Measurements from ENCODE around the gene PNKP.
A peak's percentile ranks its signal among the peaks of the same experiment; 100 is the strongest.

Gene PNKP

DNA sequence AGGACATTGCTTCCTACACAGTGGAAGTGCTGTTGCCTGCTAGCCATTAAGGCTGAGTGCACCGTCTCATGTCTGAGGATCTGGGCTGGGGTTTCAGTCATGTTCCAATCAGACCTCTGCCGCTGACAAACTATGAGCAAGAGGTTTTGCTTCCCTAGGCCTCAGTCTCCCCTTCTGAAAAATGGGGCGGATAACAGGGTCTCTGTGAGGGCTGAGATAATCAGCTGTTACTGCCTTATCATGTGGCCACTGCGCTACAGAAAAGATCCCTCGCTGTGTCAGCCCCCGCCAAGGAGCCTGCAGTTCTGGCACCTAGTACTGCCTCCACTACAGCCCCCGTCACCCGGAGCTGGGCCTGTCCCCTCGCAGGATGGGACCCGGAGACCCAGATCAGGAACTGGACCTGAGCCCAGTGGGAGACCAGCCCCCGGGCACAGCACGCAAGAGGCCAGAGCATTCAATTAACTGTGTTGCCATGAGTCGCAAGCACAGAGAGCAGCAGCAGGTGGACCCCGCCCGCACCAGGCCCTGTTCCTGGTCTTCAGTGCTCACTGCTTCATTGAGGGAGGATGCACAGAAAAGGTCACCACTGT lies 3.0 kb upstream of the PNKP start:
- TF ChIP-seq TOX (CRISPR knock-in tag; IDR thresholded peaks at IDR 0.05; ENCODE audit: borderline replicate concordance) (no peak), CSDC2 (CRISPR knock-in tag; IDR thresholded peaks at IDR 0.05) (no peak), ZFP3 (CRISPR knock-in tag; IDR thresholded peaks at IDR 0.05) (no peak), ZNF8 (CRISPR knock-in tag; IDR thresholded peaks at IDR 0.05) (no peak), ZC3H10 (CRISPR knock-in tag; IDR thresholded peaks at IDR 0.05) (no peak), ARNTL (CRISPR knock-in tag; IDR thresholded peaks at IDR 0.05; ENCODE audit: borderline replicate concordance, low read depth) (no peak), ESRRG (CRISPR knock-in tag; IDR thresholded peaks at IDR 0.05) (no peak), ISL1 (CRISPR knock-in tag; IDR thresholded peaks at IDR 0.05) (no peak), RARB (CRISPR knock-in tag; IDR thresholded peaks at IDR 0.05) (no peak), ZFP30 (CRISPR knock-in tag; IDR thresholded peaks at IDR 0.05) (no peak)
- TF ChIP-seq, protein P1, sequence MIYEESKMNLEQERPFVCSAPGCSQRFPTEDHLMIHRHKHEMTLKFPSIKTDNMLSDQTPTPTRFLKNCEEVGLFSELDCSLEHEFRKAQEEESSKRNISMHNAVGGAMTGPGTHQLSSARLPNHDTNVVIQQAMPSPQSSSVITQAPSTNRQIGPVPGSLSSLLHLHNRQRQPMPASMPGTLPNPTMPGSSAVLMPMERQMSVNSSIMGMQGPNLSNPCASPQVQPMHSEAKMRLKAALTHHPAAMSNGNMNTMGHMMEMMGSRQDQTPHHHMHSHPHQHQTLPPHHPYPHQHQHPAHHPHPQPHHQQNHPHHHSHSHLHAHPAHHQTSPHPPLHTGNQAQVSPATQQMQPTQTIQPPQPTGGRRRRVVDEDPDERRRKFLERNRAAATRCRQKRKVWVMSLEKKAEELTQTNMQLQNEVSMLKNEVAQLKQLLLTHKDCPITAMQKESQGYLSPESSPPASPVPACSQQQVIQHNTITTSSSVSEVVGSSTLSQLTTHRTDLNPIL (CRISPR knock-in tag; IDR thresholded peaks at IDR 0.05; ENCODE audit: low read depth), result no peak
- ATAC-seq, result no peak

DNA sequence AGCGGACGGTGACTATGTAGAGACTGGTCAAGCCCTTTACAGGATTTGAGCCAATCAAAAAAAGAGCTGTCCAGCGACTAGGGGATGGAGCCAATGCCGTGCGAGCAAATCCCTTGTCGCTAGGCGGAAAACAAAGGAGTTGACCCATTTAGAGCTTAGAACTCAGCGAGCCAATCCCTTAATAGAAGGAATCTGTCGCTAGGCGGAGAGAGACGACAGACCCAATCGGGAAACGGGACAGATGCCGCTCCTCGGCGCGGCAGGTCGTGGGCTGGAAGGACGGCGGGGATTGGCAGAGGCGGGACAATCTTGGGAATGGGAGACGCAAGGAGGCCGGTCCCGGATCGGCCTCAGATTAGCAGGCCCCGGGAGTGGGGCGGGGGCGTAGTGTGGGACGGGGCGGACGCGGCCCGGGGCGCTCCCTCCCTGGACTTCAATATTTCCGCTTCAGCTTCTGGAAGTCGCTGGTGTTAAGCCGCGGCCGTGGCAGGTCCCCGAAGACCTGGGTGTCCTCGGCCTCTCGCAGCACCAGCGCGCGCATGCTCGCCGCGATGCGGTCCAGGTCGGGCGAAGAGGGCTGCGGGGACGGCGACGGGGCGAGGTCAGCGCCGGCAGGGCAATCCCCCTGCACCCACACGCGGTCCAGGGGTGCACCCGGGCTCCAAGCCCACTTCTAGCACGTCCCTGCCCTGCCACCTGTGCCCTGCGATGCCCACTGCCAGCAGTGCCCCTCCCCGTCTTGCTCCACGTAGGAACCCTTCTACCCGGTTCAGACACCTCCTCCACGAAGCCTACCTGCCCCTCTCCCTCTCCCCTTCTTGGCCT lies 2.3 kb upstream of the PNKP start:
- peak; percentile 81 for ATAC-seq
- TF ChIP-seq GLIS3 (CRISPR knock-in tag; IDR thresholded peaks at IDR 0.05) (no peak), TCF4 (CRISPR knock-in tag; IDR thresholded peaks at IDR 0.05; ENCODE audit: borderline replicate concordance) (no peak), SNAI2 (CRISPR knock-in tag; IDR thresholded peaks at IDR 0.05) (no peak), ARNTL (CRISPR knock-in tag; IDR thresholded peaks at IDR 0.05; ENCODE audit: borderline replicate concordance, low read depth) (no peak), ZC3H10 (CRISPR knock-in tag; IDR thresholded peaks at IDR 0.05) (no peak), ESRRG (CRISPR knock-in tag; IDR thresholded peaks at IDR 0.05) (no peak), CSRNP3 (CRISPR knock-in tag; IDR thresholded peaks at IDR 0.05) (no peak), BACH2 (CRISPR knock-in tag; IDR thresholded peaks at IDR 0.05; ENCODE audit: borderline replicate concordance) (no peak), RARB (CRISPR knock-in tag; IDR thresholded peaks at IDR 0.05) (no peak), TSHZ2 (CRISPR knock-in tag; IDR thresholded peaks at IDR 0.05) (no peak), ZFP3 (CRISPR knock-in tag; IDR thresholded peaks at IDR 0.05) (no peak), ISL1 (CRISPR knock-in tag; IDR thresholded peaks at IDR 0.05) (no peak), ZNF70 (CRISPR knock-in tag; IDR thresholded peaks at IDR 0.05) (no peak), CSDC2 (CRISPR knock-in tag; IDR thresholded peaks at IDR 0.05) (no peak), ZNF565 (CRISPR knock-in tag; conservative IDR thresholded peaks at IDR 0.05; ENCODE audit: low read depth) (no peak), TOX (CRISPR knock-in tag; IDR thresholded peaks at IDR 0.05; ENCODE audit: borderline replicate concordance) (no peak), OSR1 (CRISPR knock-in tag; IDR thresholded peaks at IDR 0.05) (no peak), ZNF8 (CRISPR knock-in tag; IDR thresholded peaks at IDR 0.05) (no peak)
- TF ChIP-seq, protein P2, sequence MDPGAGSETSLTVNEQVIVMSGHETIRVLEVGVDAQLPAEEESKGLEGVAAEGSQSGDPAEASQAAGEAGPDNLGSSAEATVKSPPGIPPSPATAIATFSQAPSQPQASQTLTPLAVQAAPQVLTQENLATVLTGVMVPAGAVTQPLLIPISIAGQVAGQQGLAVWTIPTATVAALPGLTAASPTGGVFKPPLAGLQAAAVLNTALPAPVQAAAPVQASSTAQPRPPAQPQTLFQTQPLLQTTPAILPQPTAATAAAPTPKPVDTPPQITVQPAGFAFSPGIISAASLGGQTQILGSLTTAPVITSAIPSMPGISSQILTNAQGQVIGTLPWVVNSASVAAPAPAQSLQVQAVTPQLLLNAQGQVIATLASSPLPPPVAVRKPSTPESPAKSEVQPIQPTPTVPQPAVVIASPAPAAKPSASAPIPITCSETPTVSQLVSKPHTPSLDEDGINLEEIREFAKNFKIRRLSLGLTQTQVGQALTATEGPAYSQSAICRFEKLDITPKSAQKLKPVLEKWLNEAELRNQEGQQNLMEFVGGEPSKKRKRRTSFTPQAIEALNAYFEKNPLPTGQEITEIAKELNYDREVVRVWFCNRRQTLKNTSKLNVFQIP (CRISPR knock-in tag; IDR thresholded peaks at IDR 0.05; ENCODE audit: borderline replicate concordance, low read depth), result no peak
- TF ChIP-seq, protein P1 (CRISPR knock-in tag; IDR thresholded peaks at IDR 0.05; ENCODE audit: low read depth), result no peak

All from SK-N-SH treated with all-trans-retinoic acid at 6 μM for 48 hours (cell line).